KMS-11 (cell line): Measurements from ENCODE around the gene MAPT.
A peak's percentile ranks its signal among the peaks of the same experiment; 100 is the strongest.

ENCODE experiments used
- H2AFZ ChIP-seq: fragments of 200-600 bp; sonication (generic); 2 replicates; pipeline ENCODE4 v1.6.1; 2016; ENCODE audit warnings: antibody characterized with exemption, mixed run types, low read depth
- H3K27ac ChIP-seq: fragments of 200-600 bp; sonication (generic); 2 replicates; pipeline ENCODE4 v1.6.1; 2016; ENCODE audit warnings: mild to moderate bottlenecking, mixed run types
- H3K27me3 ChIP-seq: fragments of 200-600 bp; sonication (generic); 2 replicates; pipeline ENCODE4 v1.6.1; 2017; ENCODE audit warnings: mild to moderate bottlenecking, low read depth, mixed run types, moderate library complexity; ENCODE audit not compliant: insufficient read depth
- H3K36me3 ChIP-seq: fragments of 200-600 bp; sonication (generic); 2 replicates; pipeline ENCODE4 v1.6.1; 2017; ENCODE audit warnings: mild to moderate bottlenecking, mixed run types; ENCODE audit not compliant: insufficient read depth
- H3K4me1 ChIP-seq: fragments of 200-600 bp; sonication (generic); 2 replicates; pipeline ENCODE4 v1.6.1; 2016; ENCODE audit warnings: mild to moderate bottlenecking, low read depth, mixed run types; ENCODE audit not compliant: poor library complexity, severe bottlenecking
- H3K4me2 ChIP-seq: fragments of 200-600 bp; sonication (generic); 2 replicates; pipeline ENCODE4 v1.7.0; 2016; ENCODE audit warnings: mild to moderate bottlenecking, mixed run types
- H3K4me3 ChIP-seq: fragments of 200-600 bp; sonication (generic); IDR thresholded peaks from 2 replicates; pipeline ENCODE4 v1.6.1; 2017; ENCODE audit warnings: low read depth, low read length, mixed read lengths; ENCODE audit not compliant: insufficient read depth
- H3K79me2 ChIP-seq: fragments of 200-600 bp; sonication (generic); 2 replicates; pipeline ENCODE4 v1.6.1; 2016; ENCODE audit warnings: low read depth, mixed run types; ENCODE audit not compliant: insufficient read depth
- H3K9ac ChIP-seq: fragments of 200-600 bp; sonication (generic); 2 replicates; pipeline ENCODE4 v1.6.1; 2016; ENCODE audit warnings: mild to moderate bottlenecking, mixed run types
- H4K20me1 ChIP-seq: fragments of 200-600 bp; sonication (generic); 2 replicates; pipeline ENCODE4 v1.6.1; 2016; ENCODE audit warnings: mild to moderate bottlenecking, mixed run types; ENCODE audit not compliant: insufficient read depth
- TF ChIP-seq, protein P1 (sequence below): fragments of 200-600 bp; sonication (generic); conservative IDR thresholded peaks from 2 replicates; pipeline ENCODE4 v1.6.1; 2017; ENCODE audit warnings: low read depth, mild to moderate bottlenecking, antibody characterized with exemption, low read length, moderate library complexity, mixed read lengths

MAPT gene

DNA sequence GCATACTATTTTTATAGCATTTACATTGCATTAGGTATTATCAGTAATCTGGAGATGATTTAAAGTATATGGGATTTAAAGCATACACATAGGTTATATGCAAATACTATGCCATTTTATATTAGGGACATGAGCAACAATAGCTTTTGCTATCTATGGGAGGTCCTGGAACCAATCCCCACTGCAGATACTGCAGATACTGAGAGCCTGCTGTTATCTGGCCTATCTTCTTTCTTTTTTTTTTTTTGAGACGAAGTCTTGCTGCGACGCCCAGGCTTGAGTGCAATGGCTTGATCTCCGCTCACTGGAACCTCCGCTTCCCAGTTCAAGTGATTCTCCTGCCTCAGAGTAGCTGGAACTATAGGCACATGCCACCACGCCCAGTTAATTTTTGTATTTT is 142.1 kb downstream of the MAPT start:
- H3K79me2 ChIP-seq, result no peaks in the 10 kb centered on the region
- TF ChIP-seq, protein P1, sequence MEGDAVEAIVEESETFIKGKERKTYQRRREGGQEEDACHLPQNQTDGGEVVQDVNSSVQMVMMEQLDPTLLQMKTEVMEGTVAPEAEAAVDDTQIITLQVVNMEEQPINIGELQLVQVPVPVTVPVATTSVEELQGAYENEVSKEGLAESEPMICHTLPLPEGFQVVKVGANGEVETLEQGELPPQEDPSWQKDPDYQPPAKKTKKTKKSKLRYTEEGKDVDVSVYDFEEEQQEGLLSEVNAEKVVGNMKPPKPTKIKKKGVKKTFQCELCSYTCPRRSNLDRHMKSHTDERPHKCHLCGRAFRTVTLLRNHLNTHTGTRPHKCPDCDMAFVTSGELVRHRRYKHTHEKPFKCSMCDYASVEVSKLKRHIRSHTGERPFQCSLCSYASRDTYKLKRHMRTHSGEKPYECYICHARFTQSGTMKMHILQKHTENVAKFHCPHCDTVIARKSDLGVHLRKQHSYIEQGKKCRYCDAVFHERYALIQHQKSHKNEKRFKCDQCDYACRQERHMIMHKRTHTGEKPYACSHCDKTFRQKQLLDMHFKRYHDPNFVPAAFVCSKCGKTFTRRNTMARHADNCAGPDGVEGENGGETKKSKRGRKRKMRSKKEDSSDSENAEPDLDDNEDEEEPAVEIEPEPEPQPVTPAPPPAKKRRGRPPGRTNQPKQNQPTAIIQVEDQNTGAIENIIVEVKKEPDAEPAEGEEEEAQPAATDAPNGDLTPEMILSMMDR, result no peak
- H3K4me3 ChIP-seq, result no peak overlapping the region
- H4K20me1 ChIP-seq, result no peaks in the 10 kb centered on the region
- peak overlapping the region; percentile 30; the same call in 1 of the 2 replicates for H3K4me2 ChIP-seq
- H2AFZ ChIP-seq, result no peak overlapping the region
- H3K36me3 ChIP-seq, result no peaks in the 10 kb centered on the region
- H3K27ac ChIP-seq, result peak overlapping the region; percentile 62; the same call in 1 of the 2 replicates
- H3K9ac ChIP-seq, result no peak overlapping the region
- H3K4me1 ChIP-seq, result peaks cover 58% of the 10 kb centered on the region
- H3K27me3 ChIP-seq, result no peaks in the 10 kb centered on the region

DNA sequence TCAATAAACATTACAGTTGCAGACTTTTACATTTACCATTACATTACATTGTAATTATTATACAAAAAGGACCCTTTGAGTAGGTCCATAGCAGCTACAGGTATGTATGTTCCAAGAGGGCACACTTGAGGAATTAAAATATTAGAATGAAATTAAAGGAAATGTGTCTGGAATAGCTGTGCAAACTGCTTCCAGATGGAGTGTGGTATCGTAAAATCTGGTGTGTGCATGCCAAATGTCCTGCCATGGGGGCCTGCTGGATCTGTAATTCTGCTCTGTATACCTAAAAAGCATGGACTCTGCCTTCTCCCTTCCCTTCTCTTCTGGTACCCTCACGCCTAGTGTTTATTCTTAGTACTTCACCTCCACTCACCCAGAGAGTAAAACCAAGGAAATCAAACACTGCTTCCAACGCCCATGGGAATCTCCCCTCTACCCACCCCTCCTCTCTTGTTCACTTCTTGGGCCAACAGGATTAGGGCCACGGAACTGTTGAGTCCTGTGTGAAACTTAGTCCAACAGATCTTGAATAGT is 143.4 kb downstream of the MAPT start:
- Histone ChIP-seq H3K4me3 (no peak overlapping the region), H2AFZ (no peak overlapping the region), H3K36me3 (no peaks in the 10 kb centered on the region), H3K27ac (no peak overlapping the region; the same call in 1 of the 2 replicates), H3K4me1 (peaks cover 58% of the 10 kb centered on the region), H4K20me1 (no peaks in the 10 kb centered on the region), H3K4me2 (no peak overlapping the region), H3K79me2 (no peaks in the 10 kb centered on the region), H3K9ac (no peak overlapping the region), H3K27me3 (no peaks in the 10 kb centered on the region)
- TF ChIP-seq, protein P1, result no peak

GRCh38 chr17:46038414-46038813 is 144.1 kb downstream of the MAPT start:
- H3K36me3 ChIP-seq, result no peaks in the 10 kb centered on the region
- no peak overlapping the region for H3K9ac ChIP-seq
- H3K27ac ChIP-seq, result no peak overlapping the region
- TF ChIP-seq, protein P1, result no peak
- no peaks in the 10 kb centered on the region for H4K20me1 ChIP-seq
- peaks cover 58% of the 10 kb centered on the region for H3K4me1 ChIP-seq
- H3K79me2 ChIP-seq, result no peaks in the 10 kb centered on the region
- no peak overlapping the region for H3K4me2 ChIP-seq
- no peaks in the 10 kb centered on the region for H3K27me3 ChIP-seq
- H2AFZ ChIP-seq, result no peak overlapping the region
- no peak overlapping the region for H3K4me3 ChIP-seq

GRCh38 chr17:46038937-46039336 is 144.6 kb downstream of the MAPT start:
- Histone ChIP-seq H3K4me1 (peaks cover 59% of the 10 kb centered on the region), H3K27ac (no peak overlapping the region), H3K4me3 (no peak overlapping the region), H3K79me2 (0 out of 2 replicates have a peak, but pooled peaks cover 3% of the 10 kb centered on the region), H3K9ac (no peak overlapping the region), H2AFZ (no peak overlapping the region), H3K27me3 (no peaks in the 10 kb centered on the region), H3K4me2 (no peak overlapping the region), H3K36me3 (no peaks in the 10 kb centered on the region), H4K20me1 (no peaks in the 10 kb centered on the region)
- TF ChIP-seq, protein P1, result no peak
